Loucy (cell line): ENCODE measurements around the gene ASIC4.

Source experiments
- H2AFZ ChIP-seq: fragments of 200-600 bp; sonication (generic); 2 replicates; pipeline ENCODE4 v1.6.0; 2016; ENCODE audit warnings: antibody characterized with exemption, mild to moderate bottlenecking, low read length, moderate library complexity
- H3F3A ChIP-seq: fragments of 200-600 bp; 2 replicates; pipeline ENCODE4 v1.6.0; 2016; ENCODE audit warnings: antibody characterized with exemption, low read depth, mild to moderate bottlenecking
- H3K27me3 ChIP-seq: fragments of 200-600 bp; sonication (generic); 2 replicates; pipeline ENCODE4 v1.6.1; 2014; ENCODE audit warnings: low read length, mild to moderate bottlenecking; ENCODE audit not compliant: insufficient read depth, poor library complexity, severe bottlenecking
- H3K36me3 ChIP-seq: fragments of 200-600 bp; sonication (generic); 2 replicates; pipeline ENCODE4 v1.6.1; 2016; ENCODE audit warnings: low read length; ENCODE audit not compliant: insufficient read depth
- H3K4me1 ChIP-seq: fragments of 200-600 bp; sonication (generic); 2 replicates; pipeline ENCODE4 v1.5.1; 2014; ENCODE audit warnings: low read length, mild to moderate bottlenecking; ENCODE audit not compliant: insufficient read depth, poor library complexity, severe bottlenecking
- H3K4me2 ChIP-seq: fragments of 200-600 bp; sonication (generic); 2 replicates; pipeline ENCODE4 v1.6.0; 2014; ENCODE audit warnings: antibody characterized with exemption, low read length, low read depth, mild to moderate bottlenecking; ENCODE audit not compliant: poor library complexity, severe bottlenecking
- H3K4me3 ChIP-seq: fragments of 200-600 bp; sonication (generic); 2 replicates; pipeline ENCODE4 v1.5.1; 2014; ENCODE audit warnings: low read length, mild to moderate bottlenecking, mixed read lengths; ENCODE audit not compliant: poor library complexity, severe bottlenecking
- H3K79me2 ChIP-seq: fragments of 200-600 bp; sonication (generic); 2 replicates; pipeline ENCODE4 v1.6.1; 2014; ENCODE audit warnings: low read length; ENCODE audit not compliant: insufficient read depth
- H3K9ac ChIP-seq: fragments of 200-600 bp; sonication (generic); 2 replicates; pipeline ENCODE4 v1.6.0; 2014; ENCODE audit warnings: mild to moderate bottlenecking, low read depth, low read length, moderate library complexity; ENCODE audit not compliant: poor library complexity, severe bottlenecking
- H3K9me2 ChIP-seq: fragments of 200-600 bp; sonication (generic); replicated peaks from 2 replicates; pipeline ENCODE4 v1.6.1; 2016; ENCODE audit warnings: low read depth, low read length, mixed read lengths
- H3K9me3 ChIP-seq: fragments of 200-600 bp; sonication (generic); 2 replicates; pipeline ENCODE4 v1.6.1; 2014; ENCODE audit warnings: mild to moderate bottlenecking, antibody characterized with exemption, low read length, low read depth; ENCODE audit not compliant: insufficient read depth
- H4K20me1 ChIP-seq: fragments of 200-600 bp; sonication (generic); 2 replicates; pipeline ENCODE4 v1.6.0; 2014; ENCODE audit warnings: antibody characterized with exemption, low read length, mild to moderate bottlenecking; ENCODE audit not compliant: insufficient read depth, poor library complexity, severe bottlenecking
- EZH2phosphoT487 ChIP-seq: fragments of 200-600 bp; IDR thresholded peaks from 2 replicates; pipeline ENCODE4 v1.6.1; 2018; ENCODE audit warnings: antibody characterized with exemption, mild to moderate bottlenecking, moderate library complexity, borderline replicate concordance
- TF ChIP-seq, protein P1 (sequence below): fragments of 200-600 bp; sonication (generic); conservative IDR thresholded peaks from 2 replicates; pipeline ENCODE4 v1.5.1; 2014; ENCODE audit warnings: mild to moderate bottlenecking, antibody characterized with exemption, low read length

ASIC4 gene

GRCh38 chr2:219514196-219514761, at the start of gene ASIC4:
Gene ASIC4, plus strand, starts transcription at chr2:219514482. Its CDS starts 243 bp downstream, at chr2:219514725.
- Histone ChIP-seq H3K4me3 (peak within 1 kb of the TSS; percentile 30), H3K4me1 (peaks cover 7% of the 10 kb centered on the region), H3K9me2 (no peaks in the 10 kb centered on the region), H2AFZ (peak within 1 kb of the TSS; percentile 9; the same call in 1 of the 2 replicates), H3K27me3 (peaks cover 5% of the 10 kb centered on the region), H3K9me3 (no peaks in the 10 kb centered on the region), H3F3A (no peaks in the 10 kb centered on the region), H4K20me1 (no peaks in the 10 kb centered on the region), H3K79me2 (no peaks in the 10 kb centered on the region), H3K4me2 (peak within 1 kb of the TSS; percentile 61), H3K36me3 (no peaks in the 10 kb centered on the region), H3K9ac (peak within 1 kb of the TSS; percentile 20)
- TF ChIP-seq EZH2phosphoT487: no peak
- TF ChIP-seq, protein P1, sequence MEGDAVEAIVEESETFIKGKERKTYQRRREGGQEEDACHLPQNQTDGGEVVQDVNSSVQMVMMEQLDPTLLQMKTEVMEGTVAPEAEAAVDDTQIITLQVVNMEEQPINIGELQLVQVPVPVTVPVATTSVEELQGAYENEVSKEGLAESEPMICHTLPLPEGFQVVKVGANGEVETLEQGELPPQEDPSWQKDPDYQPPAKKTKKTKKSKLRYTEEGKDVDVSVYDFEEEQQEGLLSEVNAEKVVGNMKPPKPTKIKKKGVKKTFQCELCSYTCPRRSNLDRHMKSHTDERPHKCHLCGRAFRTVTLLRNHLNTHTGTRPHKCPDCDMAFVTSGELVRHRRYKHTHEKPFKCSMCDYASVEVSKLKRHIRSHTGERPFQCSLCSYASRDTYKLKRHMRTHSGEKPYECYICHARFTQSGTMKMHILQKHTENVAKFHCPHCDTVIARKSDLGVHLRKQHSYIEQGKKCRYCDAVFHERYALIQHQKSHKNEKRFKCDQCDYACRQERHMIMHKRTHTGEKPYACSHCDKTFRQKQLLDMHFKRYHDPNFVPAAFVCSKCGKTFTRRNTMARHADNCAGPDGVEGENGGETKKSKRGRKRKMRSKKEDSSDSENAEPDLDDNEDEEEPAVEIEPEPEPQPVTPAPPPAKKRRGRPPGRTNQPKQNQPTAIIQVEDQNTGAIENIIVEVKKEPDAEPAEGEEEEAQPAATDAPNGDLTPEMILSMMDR: no peak

GRCh38 chr2:219465659-219466561, 48.4 kb upstream of the ASIC4 start:
- Histone ChIP-seq H3K27me3 (no peaks in the 10 kb centered on the region), H3K36me3 (no peaks in the 10 kb centered on the region)

GRCh38 chr2:219466816-219467735, 47.2 kb upstream of the ASIC4 start:
- H3K4me1 ChIP-seq: no peaks in the 10 kb centered on the region
- H3K27me3 ChIP-seq: no peaks in the 10 kb centered on the region
- no peak overlapping the region for H2AFZ ChIP-seq
- no peak overlapping the region for H3K4me2 ChIP-seq
- TF ChIP-seq, protein P1: no peak
- no peak for TF ChIP-seq EZH2phosphoT487
- H3K79me2 ChIP-seq: no peaks in the 10 kb centered on the region
- no peak overlapping the region for H3K9ac ChIP-seq
- no peaks in the 10 kb centered on the region for H3K9me2 ChIP-seq
- no peaks in the 10 kb centered on the region for H4K20me1 ChIP-seq
- H3F3A ChIP-seq: no peaks in the 10 kb centered on the region
- no peaks in the 10 kb centered on the region for H3K36me3 ChIP-seq
- no peaks in the 10 kb centered on the region for H3K9me3 ChIP-seq
- H3K4me3 ChIP-seq: no peak overlapping the region

More at GRCh38 chr2:219465659-219466561, 48.4 kb upstream of the ASIC4 start:
- Histone ChIP-seq H3K4me3 (no peak overlapping the region), H3K4me2 (no peak overlapping the region), H3K9ac (no peak overlapping the region), H4K20me1 (no peaks in the 10 kb centered on the region), H3K4me1 (no peaks in the 10 kb centered on the region), H3F3A (no peaks in the 10 kb centered on the region), H3K9me3 (no peaks in the 10 kb centered on the region), H2AFZ (no peak overlapping the region), H3K9me2 (no peaks in the 10 kb centered on the region), H3K79me2 (no peaks in the 10 kb centered on the region)
- no peak for TF ChIP-seq EZH2phosphoT487
- TF ChIP-seq, protein P1: no peak
